Islet of Langerhans (tissue), 1 donor: Measurements from ENCODE around the gene ZNF710.
"Not testable (repeated sequence)": the region's sequence is repeated elsewhere in the genome, so short reads cannot be mapped to it uniquely, and the experiment has no call there.

Experiments used
- FAIRE-seq: peaks from one replicate; lab custom pipeline; 2011; peaks lifted over from hg19 to GRCh38; lab: Jason Lieb, UNC

Gene ZNF710, protein sequence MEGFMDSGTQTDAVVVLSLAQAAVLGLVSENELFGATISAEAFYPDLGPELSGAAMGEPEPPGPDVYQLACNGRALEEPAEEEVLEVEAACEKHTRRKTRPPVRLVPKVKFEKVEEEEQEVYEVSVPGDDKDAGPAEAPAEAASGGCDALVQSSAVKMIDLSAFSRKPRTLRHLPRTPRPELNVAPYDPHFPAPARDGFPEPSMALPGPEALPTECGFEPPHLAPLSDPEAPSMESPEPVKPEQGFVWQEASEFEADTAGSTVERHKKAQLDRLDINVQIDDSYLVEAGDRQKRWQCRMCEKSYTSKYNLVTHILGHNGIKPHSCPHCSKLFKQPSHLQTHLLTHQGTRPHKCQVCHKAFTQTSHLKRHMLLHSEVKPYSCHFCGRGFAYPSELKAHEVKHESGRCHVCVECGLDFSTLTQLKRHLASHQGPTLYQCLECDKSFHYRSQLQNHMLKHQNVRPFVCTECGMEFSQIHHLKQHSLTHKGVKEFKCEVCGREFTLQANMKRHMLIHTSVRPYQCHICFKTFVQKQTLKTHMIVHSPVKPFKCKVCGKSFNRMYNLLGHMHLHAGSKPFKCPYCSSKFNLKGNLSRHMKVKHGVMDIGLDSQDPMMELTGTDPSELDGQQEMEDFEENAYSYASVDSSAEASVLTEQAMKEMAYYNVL

DNA sequence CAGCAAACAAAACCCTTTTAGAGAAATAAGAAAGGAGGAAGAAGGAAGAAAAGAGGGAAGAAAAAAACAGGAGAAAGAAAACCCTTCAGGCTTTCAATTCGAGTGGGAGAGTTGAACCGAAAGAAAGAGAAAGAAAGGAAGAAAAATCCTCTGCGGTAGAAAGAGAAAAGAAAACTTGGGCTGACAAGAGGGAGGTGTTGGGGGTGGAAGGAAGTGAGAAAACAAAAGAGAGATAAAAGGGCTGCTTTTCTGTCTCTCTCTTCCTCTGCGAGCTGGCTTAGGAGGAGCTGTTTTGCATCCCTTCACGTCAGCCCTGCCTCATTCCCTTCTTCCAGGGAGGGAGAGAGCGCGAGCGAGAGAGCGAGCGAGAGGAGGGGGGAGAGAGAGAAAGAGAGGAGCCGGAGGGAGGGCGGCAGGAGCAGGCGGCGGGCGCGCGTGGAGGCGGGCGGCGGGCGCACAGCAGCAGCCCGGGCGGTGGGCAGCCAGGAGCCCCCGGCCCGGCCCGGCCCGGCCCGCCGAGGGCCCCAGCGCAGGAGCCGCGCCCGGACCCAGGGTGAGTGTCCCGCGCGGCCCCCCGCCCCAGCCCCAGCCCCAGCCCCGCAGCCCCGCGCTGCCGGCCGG lies at the start of gene ZNF710:
ZNF710 (plus strand) TSS at position 263 of the 621 bp plus-strand sequence. CDS start 65,814 bp downstream, outside the sequence.
- no peak for FAIRE-seq

DNA sequence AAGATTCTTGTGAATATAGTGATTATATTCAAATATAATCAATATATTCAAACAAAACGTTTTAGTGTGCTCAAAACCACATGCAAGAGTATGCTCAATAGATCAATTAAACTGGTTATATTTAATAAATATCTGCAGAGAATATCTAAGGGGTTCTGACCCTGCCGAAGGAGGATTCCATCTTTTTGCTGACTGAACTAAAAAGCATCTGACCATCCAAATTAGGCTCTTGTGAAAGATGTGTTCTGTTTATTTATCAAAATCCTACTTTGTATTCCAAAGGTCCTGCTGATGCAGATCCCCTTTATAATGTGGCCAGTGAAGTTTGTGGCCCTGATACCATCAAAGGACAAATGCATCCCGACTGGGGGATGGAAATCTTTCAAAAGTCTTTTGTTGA lies 46.6 kb upstream of the ZNF710 start:
- no peak for FAIRE-seq

DNA sequence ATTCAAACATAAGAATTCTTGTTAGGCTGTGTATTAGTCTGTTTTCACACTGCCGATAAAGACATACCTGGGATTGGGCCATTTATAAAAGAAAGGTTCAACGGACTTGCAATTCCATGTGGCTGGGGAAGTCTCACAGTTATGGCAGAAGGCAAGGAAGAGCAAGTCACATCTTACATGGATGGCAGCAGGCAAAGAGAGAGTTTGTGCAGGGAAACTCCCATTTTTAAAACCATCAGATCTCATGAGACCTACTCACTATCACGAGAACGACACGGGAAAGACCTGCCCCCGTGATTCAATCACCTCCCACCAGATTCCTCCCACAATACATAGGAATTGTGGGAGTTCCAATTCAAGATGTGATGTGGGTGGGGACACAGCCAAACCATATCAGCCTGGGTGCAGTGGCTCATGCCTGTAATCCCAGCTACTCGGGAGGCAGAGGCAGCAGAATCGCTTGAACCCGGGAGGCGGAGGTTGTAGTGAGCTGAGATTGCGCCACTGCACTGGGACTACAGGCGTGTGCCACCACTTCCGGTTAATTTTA lies 45.6 kb upstream of the ZNF710 start:
- FAIRE-seq = not testable (repeated sequence)

DNA sequence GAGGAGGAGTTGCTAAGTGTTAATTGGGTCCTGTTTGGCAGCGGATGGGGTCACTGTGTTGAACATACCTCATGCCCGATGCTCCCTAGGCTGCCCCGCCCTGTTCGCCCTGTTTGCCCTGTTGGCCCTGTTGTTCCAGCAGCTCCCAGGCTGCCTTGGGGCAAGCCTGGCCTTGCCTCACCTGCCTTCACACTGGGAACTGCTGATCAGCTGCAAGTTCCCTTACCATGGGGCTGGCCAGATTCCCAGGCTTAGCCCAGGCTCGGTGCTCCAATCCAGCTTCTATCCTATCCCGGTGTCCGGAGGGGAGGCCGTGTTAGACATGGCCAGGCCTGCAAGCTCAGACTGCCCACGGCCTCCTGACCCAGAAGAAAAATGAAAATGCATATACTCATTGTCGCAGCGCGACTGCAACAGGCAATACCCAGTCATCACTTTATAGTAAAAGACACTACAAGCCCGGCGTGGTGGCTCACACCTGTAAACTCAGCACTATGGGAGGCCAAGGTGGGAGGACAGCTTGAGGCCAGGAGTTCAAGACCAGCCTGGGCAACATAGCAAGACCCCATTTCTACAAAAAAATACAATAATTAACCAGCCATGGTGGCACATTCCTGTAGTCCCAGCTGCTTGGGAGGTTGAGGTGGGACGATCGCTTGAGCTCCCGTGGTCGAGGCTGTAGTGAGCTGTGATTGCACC lies 42.9 kb upstream of the ZNF710 start:
- no peak for FAIRE-seq

DNA sequence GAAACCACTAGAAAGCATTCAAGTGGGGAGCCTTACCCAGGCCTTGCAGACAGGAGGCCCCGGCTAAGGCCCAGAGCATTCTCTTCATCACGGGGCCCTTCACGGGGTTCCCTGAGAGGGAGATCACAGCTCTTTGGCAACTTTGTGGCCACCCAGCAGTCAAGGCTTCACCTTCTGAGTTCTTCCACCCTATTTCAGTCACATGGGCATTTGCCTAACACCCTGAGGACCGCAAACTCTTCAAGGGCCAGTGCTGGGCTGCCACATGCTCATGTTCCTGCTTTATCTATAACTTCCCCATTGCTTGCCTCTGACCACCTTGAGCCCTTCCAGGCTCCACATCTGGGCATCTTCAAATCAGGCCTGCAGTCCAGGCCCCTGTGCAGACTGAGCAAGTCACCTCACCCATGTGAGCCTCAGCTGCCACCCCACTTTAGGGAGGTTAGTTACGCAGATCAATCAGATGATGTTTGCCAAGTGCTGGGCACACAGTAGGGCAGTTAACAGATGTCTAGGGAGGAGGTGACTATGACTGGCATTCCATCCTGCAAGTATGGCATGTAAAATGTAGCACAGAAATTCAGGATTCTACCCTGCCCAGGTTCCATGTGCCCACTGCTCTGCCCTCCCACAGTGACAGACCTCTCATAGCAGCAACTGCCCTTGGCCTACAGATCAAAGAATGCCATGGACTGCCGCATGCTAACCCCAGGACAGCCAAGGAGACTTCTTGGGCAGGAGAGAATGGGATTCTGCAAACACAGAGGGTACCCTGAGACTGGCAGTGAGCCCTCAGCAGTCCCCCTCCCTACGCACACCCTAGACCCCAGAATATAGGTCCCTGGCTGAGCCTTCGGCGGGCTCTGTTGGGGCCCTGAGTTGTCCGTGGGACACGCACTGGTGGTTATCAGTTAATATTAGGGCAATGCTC lies 37.6 kb upstream of the ZNF710 start:
- no peak for FAIRE-seq

DNA sequence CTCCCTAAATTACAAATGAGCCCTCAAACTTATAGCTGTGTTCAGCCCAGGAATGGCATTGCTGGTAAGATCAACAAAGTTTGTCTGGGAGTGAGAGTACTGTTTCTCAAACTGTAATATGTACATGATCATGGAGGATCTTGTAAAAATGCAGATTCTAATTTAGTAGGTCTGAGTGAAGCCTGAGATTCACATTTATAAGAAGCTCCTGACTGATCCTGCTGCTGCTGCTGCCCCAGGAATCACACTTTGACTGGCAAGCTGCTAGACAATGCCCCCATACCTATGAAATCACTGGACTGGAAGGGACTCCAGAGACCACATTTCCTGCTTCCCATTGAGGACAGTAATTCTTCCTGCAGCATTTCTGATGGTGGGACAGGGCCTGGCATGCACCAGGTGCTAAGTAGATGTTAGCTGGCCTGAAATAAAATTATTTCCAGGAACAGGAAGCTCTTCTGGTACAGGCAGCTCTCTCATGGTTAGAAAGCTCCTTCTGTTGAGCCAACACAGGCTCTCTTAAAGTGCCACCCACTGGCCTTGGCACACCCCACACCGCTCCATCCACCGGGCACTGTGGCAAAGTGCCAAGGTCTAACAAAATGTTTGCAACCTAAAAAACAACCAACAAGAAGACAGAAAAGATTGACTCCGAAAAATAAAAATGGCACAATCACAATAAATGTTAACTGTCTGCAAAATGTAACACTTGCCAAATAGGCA lies 36.7 kb upstream of the ZNF710 start:
- no peak for FAIRE-seq

DNA sequence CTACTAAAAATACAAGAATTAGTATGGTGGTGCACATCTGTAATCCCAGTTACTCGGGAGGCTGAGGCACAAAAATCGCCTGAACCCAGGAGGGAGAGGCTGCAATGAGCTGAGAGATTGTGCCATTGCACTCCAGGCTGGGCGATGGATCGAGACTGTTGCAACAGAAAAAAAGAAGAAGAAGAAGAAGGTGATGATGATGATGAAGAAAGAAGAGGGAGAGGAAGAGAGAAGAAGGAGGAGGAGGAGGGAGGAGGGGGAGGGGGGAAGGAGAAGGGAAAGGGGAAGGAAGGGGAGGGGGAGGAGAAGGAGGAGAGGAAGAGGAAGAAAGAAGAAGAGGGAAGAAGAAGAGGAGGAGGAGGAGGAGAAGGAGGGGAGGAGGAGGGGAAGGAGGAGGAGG lies 33.2 kb upstream of the ZNF710 start:
- no peak for FAIRE-seq

DNA sequence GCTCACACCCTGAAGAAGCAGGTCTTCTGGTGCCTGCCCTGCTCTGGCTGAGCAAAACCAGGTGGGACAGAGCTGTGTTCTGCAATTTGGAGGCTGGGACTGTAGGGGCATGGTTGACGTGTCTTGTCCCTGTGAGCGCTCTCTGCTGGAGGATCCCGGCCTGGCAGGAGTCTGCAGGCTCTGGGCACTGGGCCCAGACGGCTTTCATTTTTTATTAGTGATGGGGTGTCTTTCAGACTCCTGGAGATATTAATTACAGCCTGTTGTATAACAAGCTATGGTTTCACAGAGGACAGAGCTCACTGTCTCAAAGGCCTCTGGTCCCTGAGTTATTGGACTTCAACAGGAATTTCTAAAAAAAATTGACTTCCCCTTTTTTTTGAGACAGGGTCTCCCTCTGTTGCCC lies 29.5 kb upstream of the ZNF710 start:
- FAIRE-seq = no peak

DNA sequence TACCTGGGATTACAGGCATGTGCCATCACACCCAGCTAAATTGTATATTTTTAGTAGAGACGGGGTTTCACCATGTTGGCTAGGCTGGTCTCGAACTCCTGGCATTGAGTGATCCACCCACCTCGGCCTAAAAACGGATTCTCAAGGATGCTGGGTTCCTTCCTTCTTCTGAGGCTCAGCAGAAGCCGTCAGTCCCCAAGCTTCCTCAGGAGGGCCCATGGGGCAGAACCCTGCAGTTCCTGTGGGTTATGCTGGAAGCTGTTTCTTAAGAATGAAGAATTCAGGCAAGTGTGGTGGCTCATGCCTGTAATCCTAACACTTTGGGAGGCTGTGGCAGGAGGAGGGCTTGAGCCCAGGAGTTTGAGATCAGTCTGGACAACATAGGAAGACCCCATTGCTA lies 29.0 kb upstream of the ZNF710 start:
- FAIRE-seq = no peak

DNA sequence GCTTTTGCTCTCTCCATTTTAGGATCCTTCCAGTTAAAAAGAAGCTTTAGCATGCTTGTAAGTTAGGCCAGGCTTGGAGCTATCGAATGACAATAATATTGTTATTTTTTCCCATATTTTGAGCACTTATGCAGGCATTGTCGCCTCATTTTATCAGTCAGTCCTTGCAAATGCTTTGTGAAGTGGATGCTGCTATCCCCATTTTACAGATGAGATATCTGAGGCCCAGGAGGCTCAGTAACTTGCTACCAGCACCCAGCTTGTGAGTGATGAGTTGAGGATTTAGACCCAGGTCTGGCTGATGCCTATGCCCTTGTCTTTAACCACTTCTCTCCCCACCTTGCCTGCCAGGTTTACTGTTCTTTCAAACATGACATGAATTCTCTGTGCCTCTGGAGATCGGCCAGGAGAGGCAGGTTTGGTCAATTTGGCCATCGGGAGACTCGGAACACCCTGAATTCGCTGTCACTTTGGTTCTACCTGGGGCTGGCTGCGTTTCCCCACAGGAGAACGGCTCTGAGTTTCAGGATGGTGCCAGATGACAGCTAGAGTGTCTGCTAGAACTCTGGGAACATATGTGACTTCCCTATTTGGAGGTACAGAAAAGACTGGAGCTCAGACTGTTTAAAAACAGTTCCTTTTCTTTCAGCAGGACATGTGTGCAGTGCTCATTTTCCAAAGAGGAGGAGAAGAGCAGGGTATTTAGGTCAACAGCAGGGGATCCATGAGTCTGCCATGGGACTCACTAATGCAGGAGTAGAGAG lies 25.5 kb upstream of the ZNF710 start:
- no peak for FAIRE-seq

DNA sequence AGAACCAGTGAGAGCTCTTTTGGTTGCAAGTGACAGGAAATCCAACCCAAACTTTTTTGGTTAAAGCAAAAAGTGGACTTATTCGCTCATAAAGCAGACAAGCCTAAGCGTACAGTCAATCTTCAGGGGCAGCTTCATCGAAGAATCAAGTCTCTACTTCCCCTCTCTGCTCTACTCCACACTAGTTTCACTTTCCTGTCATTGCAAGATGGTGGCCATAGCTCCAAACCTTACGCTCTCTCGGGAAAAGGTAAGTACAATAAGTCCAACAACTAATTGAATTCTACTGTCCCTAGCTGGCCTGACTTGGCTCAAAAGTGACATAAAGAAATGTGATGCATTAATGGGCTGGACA lies 24.9 kb upstream of the ZNF710 start:
- FAIRE-seq = no peak

DNA sequence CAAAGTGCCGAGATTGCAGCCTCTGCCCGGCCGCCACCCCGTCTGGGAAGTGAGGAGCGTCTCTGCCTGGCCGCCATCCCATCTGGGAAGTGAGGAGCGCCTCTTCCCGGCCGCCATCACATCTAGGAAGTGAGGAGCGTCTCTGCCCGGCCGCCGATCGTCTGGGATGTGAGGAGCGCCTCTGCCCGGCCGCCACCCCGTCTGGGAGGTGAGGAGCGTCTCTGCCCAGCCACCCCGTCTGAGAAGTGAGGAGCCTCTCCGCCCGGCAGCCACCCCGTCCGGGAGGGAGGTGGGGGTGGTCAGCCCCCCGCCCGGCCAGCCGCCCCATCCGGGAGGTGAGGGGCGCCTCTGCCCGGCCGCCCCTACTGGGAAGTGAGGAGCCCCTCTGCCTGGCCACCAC lies 23.3 kb upstream of the ZNF710 start:
- not testable (repeated sequence) for FAIRE-seq

DNA sequence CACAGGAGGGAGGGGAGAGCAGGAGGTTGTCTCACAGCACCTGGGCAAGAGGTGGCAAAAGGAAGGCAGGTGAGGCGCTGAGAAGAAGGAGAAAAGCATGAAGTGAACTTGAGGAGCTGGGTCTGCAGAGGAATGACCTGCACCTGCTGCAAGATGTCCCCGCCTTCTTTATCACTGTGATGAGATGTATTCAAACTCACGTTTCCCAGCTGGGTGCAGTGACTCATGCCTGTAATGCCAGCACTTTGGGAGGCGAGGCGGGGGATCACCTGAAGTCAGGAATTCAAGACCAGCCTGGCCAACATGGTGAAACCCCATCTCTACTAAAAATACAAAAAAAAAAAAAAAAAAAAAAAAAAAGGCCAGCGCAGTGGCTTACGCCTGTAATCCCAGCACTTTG lies 22.2 kb upstream of the ZNF710 start:
- no peak for FAIRE-seq

DNA sequence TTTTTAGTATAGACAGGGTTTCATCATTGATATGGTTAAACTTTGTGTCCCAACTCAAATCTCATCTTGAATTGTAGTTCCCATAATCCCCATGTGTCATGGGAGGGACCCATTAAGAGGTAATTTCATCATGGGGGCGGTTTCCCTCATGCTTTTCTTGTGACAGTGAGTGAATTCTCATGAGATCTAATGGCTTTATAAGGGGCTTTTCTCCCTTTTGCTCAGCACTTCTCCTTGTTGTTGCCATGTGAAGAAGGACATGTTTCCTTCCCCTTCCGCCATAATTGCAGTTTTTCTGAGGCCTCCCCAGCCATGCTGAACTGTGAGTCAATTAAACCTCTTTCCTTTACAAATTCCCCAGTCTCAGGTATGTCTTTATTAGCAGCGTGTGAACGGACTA lies 20.2 kb upstream of the ZNF710 start:
- FAIRE-seq = no peak

DNA sequence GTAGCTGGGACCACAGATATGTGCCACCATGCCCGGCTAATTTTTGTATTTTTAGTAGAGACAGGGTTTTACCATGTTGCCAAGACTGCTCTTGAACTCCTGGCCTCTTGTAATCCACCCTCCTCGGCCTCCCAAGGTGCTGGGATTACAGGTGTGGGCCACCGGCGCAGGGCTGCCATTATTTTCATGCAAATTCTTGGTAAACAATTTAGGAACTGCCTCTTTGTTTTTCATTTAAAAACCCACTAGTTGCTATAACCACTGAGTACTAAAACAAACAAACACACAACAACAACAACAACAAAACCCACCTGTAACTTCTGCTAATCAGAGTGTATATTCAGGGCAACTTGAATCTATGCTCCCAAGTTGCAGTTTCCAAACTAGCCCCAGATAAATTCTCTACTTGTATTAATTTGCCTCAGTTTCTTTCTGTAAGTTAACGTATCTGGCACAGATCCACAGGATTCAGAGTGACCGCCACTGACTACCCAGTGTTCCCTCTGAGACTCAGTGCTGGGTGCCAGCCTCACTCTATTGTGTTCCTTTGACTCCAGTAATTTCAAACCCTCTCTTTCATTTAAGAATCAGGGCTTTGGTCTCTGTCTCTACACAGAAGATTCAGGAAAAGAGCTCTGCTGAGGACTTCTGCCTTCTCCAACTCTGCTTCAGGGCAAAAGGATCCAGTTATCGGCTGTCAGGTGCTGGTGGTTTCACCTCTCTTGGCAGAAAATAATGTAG lies 18.6 kb upstream of the ZNF710 start:
- FAIRE-seq = no peak

DNA sequence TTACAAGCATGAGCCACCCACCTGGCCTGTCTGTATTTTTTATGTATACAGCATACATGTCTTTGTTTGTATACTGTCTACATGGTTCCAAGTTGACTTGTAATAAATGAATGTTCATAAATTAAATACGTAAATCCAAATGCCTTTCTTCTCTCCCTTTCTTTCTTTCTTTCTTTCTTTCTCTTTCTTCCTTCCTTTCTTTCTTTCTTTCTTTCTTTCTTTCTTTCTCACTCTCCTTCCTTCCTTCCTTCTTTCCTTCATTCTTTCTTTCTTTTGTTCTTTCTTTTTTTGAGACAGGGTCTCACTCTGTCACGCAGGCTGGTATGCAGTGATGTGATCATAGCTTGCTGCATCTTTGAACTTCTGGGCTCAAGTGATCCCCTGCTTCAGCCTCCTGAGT lies 17.1 kb upstream of the ZNF710 start:
- FAIRE-seq = no peak

DNA sequence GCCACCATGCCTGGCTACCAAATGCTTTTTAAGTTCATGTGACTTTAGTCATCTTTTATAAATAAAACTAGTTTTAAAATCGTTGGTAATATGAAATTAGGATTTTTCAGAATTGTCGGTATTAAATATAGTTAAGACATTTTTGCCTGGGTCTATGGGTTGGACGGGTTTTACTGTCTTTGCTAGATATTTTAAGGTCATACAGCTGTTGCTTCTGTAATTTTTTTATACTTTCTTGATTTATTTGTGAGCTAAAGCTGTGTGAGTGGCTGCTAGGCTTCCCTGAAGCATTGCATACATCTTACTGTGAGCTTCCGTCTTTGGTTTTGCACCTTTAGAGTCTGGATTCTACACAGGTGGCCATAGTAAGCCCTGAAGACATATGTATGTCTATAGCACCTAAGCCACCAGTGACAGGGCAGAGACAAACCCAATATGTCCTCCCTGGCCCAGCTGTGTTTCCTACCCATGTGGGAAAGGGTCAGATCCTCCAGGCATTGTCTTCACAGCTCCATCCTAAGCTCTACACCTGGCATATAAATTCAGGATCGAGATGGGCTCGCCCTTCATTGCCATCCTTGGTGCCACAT lies 16.6 kb upstream of the ZNF710 start:
- no peak for FAIRE-seq

DNA sequence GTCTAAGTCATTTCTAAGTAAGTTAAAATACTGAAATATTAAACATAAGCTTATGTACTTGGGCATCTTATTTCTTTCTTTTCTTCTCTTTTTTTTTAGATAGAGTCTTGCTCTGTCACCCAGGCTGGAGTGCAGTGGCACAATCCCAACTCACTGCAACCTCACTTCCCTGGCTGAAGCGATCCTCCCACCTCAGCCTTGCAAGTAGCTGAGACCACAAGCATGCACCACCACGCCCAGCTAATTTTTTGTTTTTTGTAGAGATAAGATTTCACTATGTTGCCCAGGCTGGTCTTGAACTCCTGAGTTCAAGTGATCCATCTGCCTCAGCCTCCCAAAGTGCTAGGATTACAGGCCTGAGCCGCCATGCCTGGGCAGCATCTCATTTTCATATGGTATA lies 16.0 kb upstream of the ZNF710 start:
- no peak for FAIRE-seq

DNA sequence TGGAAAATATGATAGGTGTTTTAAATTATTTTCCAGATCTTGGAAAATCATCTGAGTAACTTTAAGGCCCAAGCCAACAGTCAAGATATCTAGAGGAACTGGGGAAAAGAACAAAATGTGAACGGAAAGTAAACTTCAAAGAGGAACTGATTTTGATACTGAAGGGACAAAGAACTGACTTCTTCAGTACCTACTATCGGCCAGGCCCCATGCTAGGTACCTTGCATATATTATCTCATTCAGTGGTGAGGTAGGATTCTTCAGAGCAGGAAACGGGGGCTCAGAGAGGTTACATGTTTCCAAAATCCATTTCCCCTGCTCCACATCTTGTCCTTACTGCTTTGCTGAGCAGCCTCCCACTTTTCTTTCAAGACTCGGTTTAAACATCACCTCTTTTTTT lies 9.8 kb upstream of the ZNF710 start:
- no peak for FAIRE-seq
